GM10266 (cell line): ENCODE measurements around the gene TMPRSS3.
"Not testable (repeated sequence)": the region's sequence is repeated elsewhere in the genome, so short reads cannot be mapped to it uniquely, and the experiment has no call there.

ENCODE experiments used
- DNase-seq: peaks from one replicate; pipeline ENCODE4 v3.0.0; 2012; ENCODE audit errors: extremely low spot score
- TF ChIP-seq, protein P1 (sequence below): IDR thresholded peaks from 2 replicates; pipeline ENCODE4 v1.5.1; 2012; ENCODE audit warnings: mild to moderate bottlenecking, low read depth; ENCODE audit not compliant: control insufficient read depth, insufficient read depth; ENCODE audit errors: missing control alignments

The TMPRSS3 gene

GRCh38 chr21:42409366-42409765 is 13.5 kb upstream of the TMPRSS3 start:
- no peak for DNase-seq
- TF ChIP-seq, protein P1, sequence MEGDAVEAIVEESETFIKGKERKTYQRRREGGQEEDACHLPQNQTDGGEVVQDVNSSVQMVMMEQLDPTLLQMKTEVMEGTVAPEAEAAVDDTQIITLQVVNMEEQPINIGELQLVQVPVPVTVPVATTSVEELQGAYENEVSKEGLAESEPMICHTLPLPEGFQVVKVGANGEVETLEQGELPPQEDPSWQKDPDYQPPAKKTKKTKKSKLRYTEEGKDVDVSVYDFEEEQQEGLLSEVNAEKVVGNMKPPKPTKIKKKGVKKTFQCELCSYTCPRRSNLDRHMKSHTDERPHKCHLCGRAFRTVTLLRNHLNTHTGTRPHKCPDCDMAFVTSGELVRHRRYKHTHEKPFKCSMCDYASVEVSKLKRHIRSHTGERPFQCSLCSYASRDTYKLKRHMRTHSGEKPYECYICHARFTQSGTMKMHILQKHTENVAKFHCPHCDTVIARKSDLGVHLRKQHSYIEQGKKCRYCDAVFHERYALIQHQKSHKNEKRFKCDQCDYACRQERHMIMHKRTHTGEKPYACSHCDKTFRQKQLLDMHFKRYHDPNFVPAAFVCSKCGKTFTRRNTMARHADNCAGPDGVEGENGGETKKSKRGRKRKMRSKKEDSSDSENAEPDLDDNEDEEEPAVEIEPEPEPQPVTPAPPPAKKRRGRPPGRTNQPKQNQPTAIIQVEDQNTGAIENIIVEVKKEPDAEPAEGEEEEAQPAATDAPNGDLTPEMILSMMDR, result no peak

GRCh38 chr21:42408718-42409117 is 12.9 kb upstream of the TMPRSS3 start:
- not testable (repeated sequence) for DNase-seq

DNA sequence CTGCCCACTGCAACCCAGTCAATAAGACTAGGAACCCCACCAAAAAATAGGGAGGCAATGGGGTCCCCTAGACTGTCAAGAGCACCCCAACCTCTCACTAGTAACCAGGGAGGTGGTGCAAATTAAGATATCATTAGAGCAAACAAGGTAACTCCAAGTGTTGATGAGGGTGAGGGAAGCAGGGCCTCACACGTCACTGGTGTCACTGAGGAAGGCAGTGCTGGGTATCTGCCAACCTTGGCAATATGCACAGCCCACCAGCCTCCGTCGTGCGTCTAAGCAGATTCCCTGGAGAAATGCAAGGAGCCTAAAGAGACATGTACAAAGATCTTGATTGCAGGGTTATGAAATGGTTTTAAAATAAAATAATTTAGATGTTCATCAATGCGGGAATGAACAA is 11.6 kb upstream of the TMPRSS3 start:
- TF ChIP-seq, protein P1, result no peak
- DNase-seq, result no peak

DNA sequence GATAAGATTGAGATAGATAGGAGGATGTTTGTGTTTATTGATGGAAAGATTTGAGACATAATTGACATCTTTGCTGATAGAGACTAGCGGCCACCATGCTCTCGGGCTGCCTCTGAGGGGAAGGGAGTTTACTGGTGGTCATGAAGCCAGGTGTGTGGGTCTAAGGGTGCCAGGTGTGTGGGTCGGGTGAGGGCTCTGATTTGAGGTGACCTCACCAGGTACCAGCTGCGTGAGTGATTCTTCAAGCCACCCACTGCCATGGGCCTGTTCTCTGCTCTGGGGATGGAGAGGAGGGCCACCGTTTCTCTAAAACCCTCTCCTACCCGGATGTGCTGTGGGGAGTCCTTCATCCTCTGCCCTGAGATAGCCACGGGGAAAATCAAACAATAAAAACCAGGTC is 11.0 kb upstream of the TMPRSS3 start:
- TF ChIP-seq, protein P1, result no peak
- DNase-seq, result no peak

- DNase-seq, result no peak
- TF ChIP-seq, protein P1, result no peak
These were observed 10.4 kb upstream of the TMPRSS3 start for GRCh38 chr21:42406201-42406621.

DNA sequence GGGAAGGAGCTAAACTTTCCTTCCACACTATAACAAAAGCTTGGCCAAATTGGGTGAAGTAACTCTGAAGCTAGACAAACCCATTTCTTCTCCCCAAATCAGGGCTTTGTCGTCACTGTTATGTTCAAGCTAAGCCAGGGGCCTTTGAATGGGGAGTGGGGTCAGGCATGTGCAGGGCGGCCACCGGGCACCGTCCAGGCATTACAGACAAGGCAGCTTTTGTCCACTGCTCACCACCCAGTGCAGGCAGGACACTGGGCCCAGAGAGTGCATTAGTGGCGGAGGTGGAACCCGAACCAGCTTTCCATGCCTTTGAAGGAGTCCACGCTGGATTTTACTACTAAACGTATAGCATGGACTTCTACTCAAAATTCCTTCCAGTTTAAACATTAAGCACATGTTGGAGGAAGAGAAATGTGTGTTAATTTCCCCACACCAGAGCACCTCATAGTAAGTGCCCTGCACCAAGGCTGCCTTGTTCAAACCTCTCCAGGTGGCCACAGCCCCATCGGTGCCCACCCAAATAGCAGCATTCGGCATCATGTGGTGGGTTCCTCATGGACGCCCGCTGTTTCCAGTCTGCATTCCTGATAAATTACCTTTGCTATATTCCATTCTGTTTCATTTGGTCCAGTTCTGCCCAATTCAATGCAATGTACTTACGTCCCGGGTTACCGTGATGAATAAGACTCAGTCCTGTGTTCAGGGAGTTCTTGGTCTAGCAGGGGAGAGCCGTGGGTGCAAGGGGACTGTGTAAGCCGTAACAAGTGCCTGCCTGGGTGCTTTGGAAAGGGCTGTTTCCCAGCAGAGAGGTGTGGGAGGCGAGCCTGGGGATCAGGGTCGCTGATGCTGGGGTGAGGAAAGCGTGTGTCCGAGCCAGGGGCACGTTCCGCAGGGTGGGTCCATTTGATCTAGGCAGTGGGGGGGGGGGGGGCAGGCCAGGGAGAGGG is 9.5 kb upstream of the TMPRSS3 start:
- DNase-seq, result no peak
- TF ChIP-seq, protein P1, result no peak

- TF ChIP-seq, protein P1, result no peak
These were observed 8.7 kb upstream of the TMPRSS3 start for GRCh38 chr21:42404539-42404938.

More at GRCh38 chr21:42404539-42404938, 8.7 kb upstream of the TMPRSS3 start:
- no peak for DNase-seq
